ENCODE results near the gene CERS6.

Gene CERS6

DNA sequence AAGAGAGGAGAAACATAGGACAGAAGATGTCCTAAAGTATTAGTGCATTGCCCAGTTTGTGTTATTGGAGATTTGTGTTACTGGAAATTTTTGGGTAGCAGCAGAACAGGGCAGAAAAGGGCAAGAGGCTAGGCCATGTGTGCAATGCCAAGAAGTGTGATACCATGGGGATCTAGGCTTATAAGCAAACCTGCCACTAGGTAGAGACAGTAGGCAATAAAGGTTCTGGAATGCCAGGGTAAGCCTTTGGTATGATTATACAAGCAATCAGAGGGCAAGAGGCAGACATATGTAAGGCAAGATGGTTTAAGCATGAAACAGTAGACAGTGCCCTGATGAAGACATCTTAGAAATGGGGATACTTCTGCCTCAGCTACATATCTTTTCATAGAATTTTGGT lies 12.3 kb upstream of the CERS6 start:
- DNase-seq (ENCODE audit: low read depth, low spot score): no peak

DNA sequence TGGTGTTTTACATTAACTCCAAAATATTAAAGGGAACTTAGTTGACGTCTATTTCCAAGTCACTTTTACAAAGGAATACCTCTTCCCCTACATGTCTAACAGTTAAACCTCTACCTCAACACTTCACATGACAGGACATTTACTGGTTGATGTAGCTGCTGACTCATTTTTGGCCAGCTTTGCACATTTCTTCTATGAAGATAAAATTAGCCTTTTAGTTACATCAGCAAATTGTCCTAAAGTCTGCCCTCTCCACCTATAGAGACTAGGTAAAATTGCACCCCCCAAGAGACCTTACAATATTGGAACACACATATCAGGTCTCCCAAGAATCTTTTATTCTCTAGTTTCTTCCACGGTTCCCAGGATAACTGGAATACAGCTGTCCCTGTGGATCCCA lies 10.1 kb upstream of the CERS6 start:
- no peak for DNase-seq (ENCODE audit: low read depth, low spot score)

DNA sequence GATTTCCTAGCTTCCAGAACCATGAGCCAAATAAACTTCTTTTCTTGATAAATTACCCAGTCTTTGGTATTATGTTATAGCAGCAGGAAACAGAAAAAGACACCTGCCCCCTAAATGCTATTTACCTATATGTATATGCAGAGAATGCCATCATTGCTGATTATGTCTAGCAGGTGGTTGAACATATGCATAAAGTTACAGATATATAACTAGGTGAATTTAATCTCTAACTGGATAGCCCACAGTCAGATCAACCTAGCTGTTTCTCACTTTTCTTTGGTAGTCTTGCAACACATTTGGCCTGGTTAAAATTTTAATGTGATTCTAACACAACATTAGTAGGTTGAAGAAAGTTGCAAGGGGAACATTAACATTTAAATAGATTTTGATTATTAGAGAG lies 7.1 kb upstream of the CERS6 start:
- no peak for DNase-seq (ENCODE audit: low read depth, low spot score)

DNA sequence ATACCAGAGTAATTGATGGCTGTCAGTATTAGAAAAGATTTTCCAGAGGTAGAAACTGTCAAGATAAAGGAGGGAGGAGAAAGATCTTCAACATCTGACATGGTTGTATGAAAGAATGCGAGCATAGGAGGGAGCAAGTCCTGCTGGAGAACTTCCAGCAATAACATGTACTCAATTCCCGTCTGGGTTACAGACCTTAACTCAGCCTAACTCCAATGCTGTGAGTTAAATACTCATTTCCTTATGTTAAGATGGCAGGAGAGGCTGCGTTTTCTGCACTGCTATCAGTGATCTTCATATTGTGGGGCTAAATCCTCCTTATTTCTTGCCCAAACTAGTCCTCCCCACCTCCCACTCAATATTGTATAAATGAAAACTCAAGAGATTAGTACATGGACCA lies 6.7 kb upstream of the CERS6 start:
- DNase-seq (ENCODE audit: low read depth, low spot score): no peak

DNA sequence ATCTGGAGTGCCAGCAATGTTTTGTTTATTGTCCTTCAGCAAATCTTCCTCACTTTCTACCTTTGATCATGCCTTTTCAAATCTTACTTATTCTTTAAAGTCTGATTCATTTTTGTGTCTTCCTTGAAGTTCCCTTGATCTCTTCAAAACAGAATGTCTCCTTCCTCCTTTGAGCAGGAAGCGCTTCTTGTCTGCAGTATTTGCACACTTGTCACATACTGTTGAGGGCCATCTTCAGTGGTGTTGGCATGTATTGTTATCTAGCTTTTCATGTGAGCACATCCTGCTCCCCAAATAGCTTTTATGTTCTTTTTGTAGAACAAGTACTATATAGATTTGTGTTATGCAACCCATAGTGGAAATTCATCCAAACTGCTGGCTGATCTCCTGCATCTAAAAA lies 5.9 kb upstream of the CERS6 start:
- no peak for DNase-seq (ENCODE audit: low read depth, low spot score)

DNA sequence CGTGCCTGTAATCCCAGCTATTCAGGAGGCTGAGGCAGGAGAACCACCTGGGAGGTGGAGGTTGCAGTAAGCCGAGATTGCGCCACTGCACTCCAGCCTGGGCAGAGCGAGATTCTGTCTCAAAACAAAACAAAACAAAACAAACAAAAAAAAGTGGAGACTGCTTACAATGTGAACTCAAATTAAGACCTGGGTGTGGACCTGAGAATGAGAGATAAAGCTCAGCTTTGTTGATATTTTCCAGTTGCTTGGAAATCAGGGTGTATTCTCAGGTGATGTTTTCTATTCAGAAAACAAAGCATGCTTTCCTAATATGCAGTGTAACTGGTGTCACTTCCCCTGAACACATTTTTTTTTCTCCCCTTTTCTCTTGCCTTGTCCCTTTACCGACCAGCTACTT lies 5.3 kb upstream of the CERS6 start:
- no peak for DNase-seq (ENCODE audit: low read depth, low spot score)

DNA sequence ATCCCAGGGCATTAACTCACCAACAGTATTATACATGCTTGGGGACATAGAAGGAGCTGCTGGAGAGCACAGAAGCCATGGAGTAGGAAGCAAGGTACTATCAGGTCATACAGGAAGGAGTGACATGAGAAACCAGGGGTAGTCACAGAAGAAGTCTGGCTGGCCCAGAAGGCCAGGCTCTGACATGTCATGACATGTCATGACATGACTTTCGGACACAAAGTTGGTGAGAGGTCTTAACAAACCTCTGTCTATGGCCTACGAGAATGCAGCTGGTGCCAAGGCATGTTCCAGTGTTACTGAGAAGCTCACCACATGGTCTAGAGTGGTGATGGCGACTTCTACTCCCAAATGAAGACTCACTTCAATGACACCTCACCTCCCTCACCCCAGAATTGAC lies 3.3 kb upstream of the CERS6 start:
- DNase-seq (ENCODE audit: low read depth, low spot score): no peak

DNA sequence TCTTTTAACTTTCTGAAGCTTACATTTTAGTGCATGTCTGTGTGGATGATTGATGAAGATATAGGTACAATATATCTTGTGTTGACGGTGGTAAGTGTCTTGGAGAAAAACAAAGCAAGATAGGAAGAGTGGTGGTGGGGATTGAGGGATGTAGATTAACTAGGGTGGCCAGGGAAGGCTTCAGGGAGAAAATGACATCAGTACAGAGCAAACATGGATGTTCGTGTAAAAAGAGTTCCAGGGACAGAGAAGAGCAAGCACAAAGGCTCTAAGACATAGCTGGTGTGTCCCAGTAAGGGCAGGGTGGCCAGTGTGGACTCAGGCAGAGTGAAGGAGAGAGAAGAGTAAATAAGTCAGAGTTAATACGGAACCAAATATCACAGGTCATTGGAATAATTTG lies 2.7 kb upstream of the CERS6 start:
- DNase-seq (ENCODE audit: low read depth, low spot score): no peak

DNA sequence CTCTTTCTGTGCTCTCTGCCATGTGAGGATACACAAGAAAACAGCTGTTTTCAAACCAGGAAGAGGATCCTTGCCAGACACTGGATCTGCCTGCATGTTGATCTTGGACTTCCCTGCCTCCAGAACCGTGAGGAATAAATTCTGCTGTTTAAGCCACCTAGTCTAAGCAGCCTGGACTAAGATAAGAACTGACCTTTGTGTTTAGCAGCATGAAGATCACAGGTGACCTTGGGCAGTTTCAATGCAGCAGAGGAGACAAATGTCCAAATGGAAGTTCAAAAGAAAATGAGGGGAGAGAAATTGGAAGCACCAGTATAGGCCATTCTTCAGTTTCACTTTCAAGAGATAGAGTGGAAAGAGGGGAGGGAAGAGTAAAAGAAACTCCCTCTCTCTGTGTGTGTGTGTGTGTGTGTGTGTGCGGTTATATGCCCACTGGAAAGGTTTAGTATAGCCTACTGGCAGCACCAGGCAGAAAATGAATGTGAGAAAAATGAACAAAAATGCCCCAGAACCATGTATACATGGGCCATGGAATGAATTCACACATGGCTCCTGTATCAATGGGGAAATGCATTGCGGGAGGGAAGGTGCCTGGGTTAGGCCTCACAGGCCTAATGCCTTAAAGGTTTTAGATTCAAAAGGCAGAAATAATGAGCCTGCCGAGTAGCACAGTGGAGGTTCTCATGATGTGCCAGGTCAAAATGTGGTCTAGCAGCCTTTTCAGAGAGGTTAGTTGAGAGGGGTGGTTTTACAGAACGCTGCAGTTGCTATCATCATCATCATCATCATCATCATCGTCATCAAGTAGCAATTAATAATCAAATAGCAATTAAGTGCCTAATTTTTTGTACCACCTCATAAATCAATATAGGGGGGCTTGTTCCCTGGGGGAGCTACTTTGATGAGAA lies 1.1 kb upstream of the CERS6 start:
- DNase-seq (ENCODE audit: low read depth, low spot score): no peak

DNA sequence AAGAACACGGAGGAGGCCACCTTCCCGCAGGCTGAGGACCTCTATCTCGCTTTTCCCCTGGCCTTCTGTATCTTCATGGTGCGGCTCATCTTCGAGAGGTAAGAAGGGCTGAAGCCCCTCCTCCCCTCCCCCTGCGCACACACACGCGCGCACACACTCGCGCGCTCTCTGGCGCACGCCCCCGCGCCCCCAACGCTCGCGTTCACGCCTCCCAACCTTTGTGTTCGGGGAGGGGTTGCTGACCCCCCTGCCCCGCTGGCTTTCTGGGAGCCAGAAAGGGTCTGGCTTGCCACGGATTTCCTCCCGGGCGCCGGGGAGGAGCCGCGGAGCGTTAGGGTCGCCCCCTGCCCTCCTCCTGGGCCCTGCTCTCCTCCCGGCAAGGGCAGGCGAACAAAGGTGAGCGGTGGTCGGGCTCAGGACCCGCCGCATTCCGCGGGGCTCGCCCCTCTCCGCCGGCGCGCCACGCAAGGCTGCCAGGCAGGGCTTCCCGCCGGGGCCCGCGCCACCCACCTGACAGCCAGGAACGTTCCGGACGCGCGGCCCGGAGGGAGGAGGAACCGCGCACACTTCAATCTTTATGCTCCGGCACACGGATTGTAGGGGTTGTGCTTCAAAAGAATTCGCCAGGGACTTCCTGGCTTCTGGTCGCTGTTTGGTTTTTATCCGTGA lies 583 bp downstream of the CERS6 start:
- no peak for DNase-seq (ENCODE audit: low read depth, low spot score)

DNA sequence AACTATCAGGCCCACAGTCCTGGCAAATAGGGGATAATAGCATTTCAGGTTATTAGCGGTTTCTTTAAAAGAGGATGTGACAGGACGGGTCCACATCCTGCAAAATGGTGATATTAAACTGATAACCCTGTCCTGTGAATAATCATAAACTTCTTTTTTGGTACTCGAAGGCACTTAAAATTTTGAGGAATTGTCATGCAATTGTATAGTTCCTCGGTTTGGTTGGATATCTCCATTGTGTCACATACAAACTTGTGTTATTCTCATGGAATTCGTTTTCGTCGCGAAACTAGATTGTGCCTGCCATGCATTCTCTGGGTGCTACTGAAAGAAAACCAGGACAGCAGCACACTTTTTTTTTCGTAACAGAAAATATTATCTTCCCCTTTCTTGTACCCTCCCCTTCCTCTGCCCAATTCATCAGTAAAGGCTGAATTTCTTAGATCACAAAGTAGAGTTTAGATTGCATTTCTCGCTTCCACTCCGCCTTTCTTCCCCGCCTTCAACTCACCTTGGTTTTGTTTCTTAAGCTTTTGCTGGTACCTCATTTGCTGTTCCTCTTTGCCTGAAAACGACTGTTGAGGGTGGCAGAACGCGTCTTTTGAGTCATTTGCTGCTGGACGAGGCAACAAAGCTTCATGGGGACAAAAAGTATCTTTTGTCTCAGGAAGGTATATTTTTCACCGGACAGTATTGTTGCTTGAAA lies 1.3 kb downstream of the CERS6 start:
- DNase-seq (ENCODE audit: low read depth, low spot score): no peak

DNA sequence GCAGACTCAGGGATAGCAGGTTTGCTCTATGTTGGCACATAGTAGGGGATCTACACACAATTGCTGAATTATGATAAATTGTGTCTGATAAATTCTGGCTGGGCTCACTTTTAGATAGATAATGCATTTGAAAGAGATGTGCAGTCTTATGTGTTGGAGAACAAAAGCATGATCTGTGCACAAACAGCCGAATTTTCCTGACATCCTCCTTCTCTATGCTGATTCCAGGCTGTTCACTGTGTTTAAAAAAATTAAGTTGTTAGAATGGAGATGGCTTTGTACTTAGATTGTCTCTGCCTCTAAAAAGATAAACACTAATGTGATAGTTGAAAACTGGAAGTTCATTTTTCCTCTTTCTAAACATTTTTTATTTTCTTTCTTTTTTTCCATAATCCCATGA lies 2.1 kb downstream of the CERS6 start:
- no peak for DNase-seq (ENCODE audit: low read depth, low spot score)

DNA sequence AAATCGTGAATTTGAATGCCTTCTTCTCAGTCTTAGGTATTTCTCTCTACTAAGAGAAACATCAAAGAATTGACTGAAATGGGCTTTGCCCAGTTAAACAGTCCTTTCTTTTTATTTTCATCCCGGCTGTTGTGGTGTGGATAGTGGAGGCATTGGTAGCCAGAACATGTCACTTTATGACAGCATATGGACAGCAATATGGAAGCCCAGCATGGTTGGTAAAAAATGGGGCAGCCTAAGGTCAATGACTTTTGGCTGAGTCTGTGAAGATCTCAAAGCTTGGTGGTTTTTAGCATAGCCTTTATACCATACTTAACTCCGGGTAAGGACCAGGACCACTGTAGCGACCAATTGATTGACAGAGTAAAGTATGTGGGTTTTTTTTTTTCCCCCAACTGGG lies 3.2 kb downstream of the CERS6 start:
- DNase-seq (ENCODE audit: low read depth, low spot score): no peak

DNA sequence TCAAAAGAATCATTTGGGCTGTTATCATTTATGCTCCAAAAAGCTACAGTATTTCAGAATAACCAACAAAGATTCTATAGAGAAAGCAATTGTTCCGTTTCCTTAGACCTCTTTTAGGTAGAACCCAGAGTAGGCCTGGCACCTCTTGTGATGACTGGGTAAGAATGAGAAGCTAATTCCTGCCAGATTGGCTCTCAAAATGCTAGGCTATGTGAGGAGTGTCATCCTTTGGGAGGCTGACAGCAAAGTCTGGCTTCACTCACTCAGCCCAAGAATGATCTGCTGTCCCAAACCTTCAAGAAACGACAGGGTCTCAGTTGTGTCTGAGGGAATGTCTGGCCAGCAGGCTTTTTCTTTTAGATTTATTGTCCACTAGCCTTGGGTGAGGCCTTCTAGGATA lies 4.5 kb downstream of the CERS6 start:
- no peak for DNase-seq (ENCODE audit: low read depth, low spot score)

DNA sequence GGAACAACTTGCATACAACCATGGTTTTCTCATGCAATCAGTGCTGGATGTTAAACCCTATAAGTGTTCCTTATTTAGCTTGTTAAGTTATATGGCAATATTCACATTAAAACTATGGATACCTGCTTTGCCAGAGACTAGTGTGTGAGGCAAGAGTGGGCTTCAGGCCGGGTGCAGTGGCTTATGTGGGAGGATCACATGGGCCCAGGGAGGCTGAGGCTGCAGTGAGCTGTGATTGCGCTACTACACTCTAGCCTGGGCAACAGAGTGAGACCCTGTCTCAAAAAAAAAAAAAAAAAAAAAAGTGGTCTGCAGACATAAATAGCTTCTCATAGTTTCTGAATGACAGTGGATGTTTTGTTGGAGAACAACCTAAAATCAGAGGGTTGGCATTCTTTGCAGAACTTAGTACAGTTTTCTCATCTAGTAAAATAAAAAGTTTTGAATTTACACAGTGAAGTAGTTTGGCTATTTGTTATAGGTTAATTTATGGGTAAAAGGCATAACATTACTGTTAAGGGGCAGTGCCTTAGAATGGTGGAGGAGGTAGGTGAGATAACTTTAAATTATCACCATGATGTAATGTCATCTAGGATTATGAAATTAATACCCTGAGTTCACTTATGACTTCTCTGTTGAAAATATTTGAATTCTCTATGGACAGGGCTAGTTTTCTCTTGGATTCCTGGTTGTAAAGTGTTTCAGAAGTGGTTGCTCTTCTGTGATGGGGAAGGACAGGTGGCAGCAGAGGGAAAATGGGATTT lies 5.3 kb downstream of the CERS6 start:
- DNase-seq (ENCODE audit: low read depth, low spot score): no peak

DNA sequence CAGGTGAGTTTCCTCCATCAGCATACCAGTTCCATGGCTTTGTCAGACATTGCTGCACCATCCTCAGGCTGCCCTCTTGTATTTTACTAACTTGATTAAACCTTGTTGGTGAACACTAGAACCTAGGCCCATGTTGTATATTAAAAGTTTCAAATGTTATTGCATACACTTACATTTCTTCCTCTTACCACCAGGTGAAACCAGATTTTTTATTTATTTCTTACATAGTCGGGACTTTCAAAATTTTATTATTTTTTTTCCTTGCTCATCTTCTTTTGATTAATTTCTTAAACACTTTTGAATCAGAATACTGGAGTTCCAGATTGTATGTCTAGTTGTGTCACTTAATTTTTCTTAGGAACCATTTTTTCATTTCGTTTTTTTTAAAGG lies 5.9 kb downstream of the CERS6 start:
- no peak for DNase-seq (ENCODE audit: low read depth, low spot score)

DNA sequence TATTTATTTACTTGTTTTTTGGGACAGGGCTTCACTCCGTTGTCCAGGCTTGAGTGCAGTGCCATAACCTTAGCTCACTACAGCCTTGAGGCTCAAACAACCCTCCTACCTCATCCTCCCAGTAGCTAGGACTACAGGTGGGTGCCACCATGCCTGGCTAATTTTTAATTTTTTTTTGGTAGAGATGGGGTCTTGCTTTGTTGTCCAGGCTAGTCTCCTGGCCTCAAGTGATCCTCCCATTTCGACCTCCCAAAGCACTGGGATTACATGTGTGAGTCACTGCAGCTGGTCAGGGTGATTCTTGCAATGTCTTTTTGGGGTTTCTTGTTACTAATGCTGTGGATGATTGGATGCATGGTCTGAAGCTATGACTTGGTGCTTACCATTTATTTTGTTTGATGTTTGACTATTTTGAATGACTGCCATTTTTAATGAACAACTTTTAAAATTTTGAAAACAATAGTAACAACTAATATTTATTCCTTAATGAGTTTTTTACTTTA lies 6.5 kb downstream of the CERS6 start:
- no peak for DNase-seq (ENCODE audit: low read depth, low spot score)

DNA sequence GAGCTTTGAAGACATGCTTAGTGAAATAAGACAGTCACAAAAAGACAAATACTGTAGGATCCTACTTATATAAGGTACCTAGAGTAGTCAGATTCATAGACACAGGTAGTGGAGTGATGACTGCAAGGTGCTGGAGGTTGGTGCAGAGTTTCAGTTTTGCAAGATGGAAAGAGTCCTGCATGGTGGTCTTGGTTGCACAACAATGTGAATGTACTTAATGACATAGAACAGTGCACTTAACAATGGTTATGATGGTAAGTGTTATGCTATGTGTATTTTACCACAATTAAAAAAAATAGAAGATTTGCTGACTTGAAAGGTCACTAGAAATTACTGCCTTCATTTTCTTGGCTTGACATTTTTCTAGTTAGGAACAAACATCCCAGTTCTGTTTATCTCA lies 9.5 kb downstream of the CERS6 start:
- no peak for DNase-seq (ENCODE audit: low read depth, low spot score)

DNA sequence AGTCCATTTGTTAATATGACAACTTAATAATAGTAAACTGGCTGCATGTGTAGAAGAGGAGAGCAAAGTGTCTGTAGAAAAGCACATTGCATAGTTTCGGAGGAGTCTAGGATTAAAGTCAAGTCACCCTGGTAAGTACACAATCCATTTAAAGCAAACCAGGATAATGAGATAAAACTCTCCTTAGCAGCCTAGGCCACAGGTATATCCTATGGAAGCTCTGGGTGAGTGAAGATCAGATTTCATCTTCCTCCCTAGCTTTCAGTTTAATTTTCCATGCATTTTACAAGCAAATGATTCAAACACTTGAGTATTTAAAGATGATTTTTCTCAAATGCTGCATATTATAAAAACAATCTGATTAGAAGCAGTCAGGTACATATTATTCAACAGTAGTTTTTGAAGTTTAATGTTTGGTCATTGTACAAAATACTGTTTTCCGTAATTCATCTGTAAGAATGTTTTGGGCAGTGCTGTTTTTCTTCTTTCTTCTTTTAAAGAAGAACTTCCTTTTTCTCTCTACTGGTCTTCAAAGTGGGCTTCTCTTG lies 10.2 kb downstream of the CERS6 start:
- DNase-seq (ENCODE audit: low read depth, low spot score): no peak

DNA sequence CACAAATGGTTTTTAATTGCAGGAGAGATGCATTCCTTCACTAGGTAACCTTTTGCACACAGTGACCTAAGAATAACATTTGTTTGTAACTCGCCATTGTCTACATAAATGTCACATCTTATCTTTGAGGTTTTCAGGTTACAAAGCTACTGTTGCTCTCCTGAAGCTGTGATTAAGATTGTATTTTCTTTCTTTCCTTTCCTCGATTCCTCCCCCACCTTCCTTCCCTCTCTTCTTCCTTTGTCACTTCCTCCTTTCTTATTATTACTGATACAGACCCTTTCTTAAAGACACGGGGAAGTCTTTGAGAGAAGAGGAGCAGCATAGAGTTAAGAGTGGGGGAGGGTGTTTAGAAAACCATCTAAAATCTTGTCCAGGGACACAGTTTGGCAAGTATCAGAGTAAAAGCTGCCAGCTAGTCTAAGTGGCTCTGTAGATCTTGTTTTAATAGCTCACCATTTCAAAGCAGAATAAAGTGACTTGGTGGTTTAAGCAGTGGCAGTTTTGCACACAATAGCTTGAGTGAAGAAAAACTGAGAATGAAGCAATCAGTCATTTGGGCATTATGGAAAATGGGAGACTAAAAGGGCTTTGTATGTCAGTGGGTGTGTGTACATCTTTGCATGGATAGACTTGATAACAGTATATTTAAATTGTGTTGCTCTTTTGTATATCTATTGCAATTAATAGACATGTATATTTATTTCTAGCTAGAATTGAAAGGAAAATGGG lies 10.9 kb downstream of the CERS6 start:
- DNase-seq (ENCODE audit: low read depth, low spot score): no peak

DNA sequence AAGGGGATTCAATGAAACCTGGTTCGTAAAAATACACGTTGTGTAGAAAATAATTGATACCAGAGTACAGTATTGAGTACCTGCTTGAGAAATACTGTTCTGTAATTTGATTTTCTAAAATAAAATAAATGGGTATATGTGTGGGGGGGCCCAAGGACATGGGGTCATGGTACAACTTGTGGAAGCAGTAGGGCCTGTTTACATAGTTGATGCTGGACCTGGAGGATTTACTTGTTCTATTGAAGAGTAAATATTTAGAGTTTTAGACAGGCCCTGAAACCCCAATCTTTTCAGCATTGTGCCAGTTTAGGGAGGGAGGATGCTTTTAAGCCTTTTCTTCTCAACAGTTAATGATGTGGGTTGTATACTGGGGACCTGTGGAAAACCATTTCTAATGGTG lies 11.7 kb downstream of the CERS6 start:
- no peak for DNase-seq (ENCODE audit: low read depth, low spot score)
